GM12891 (cell line): Measurements from ENCODE around the gene TMEM208.

Experiments used
- PAX5 ChIP-seq: IDR thresholded peaks from 2 replicates; pipeline ENCODE4 v1.6.1; 2011; ENCODE audit warnings: low read length, moderate library complexity, mild to moderate bottlenecking; ENCODE audit not compliant: insufficient read depth, severe bottlenecking
- POLR2A ChIP-seq: IDR thresholded peaks from 2 replicates; pipeline ENCODE4 v1.6.1; 2011; ENCODE audit warnings: low read depth, low read length, control low read depth
- POLR2AphosphoS5 ChIP-seq: IDR thresholded peaks from 2 replicates; pipeline ENCODE4 v1.6.1; 2011; ENCODE audit warnings: low read depth, low read length, control low read depth
- SPI1 ChIP-seq: IDR thresholded peaks from 2 replicates; pipeline ENCODE4 v1.6.1; 2011; ENCODE audit warnings: low read depth, low read length, control low read depth

DNA sequence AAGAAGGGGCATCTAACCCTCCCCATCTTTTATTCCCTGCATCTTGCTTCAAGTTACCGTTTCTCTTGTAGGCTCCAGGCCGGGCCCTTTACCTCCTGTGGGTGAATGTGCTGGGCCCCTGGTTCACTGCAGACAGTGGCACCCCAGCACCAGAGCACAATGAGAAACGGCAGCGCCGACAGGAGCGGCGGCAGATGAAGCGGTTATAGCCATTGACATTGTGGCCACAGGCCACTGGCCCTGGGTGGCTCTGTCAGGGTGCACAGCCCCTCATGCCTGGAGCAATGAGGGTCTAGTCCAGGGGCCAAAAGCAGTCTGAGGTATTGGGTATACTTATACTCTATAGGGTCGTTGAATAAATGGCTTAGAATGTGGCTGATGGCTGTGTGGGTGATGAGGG lies 2.0 kb downstream of the TMEM208 start:
- TF ChIP-seq POLR2A = no peak
- TF ChIP-seq PAX5 = no peak
- no peak for TF ChIP-seq POLR2AphosphoS5
- TF ChIP-seq SPI1 = no peak
